GM18508 (cell line): ENCODE results near the gene DUS1L.
"Not testable (repeated sequence)": the region's sequence is repeated elsewhere in the genome, so short reads cannot be mapped to it uniquely, and the experiment has no call there.

ENCODE experiments used
- ATAC-seq: cut with Tn5 transposase; IDR thresholded peaks from one replicate; pipeline ENCODE4 v1.9.1; 2021; ENCODE audit warnings: moderate number of reproducible peaks; ENCODE audit not compliant: insufficient read depth, unreplicated experiment

Gene DUS1L

DNA sequence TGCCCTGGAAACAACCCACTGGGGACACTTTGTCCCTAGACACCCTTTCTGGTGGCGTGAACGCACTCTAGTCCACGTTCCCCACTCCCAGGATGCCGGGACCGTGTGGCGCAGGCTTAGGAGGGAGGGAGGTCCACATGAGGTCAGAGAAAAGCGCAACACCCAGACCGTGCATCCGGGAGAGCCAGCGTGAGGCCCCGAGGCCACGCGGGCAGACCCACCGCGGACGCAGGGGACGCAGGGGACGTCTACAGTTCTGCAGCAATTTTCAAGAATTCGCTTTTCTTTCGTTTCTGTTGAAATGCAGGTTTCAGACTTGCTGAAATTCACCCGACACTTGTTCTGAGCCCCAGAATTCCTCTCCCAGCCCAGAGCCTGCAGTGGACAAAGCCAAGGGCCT is 18.7 kb downstream of the DUS1L start:
- ATAC-seq = no peak

DNA sequence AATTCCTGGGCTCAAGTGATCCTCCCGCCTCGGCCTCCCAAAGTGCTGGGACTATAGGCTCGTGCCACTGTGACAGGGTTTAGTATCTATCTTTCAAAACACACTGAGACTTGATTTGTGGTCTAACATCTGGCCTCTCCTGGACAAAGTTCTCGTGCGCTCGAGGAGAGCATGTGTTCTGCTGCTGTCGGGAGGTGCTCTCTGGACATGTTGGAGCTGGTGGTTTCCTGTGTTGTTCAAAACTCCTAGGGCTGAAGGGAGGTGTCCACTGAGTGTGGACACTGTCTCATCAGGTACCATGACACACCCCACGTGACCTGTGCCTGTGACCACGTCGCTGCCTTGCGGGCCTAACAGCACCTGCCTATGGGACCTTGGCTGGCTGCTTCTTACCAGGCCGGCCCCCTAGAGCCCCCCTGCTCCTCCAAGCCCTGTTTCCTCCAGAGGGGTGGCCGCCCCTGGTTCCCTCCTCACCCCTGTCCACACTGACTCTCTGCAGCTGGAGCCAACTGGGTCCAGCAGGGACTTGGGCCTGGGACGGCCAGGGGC is 19.6 kb downstream of the DUS1L start:
- no peak for ATAC-seq

DNA sequence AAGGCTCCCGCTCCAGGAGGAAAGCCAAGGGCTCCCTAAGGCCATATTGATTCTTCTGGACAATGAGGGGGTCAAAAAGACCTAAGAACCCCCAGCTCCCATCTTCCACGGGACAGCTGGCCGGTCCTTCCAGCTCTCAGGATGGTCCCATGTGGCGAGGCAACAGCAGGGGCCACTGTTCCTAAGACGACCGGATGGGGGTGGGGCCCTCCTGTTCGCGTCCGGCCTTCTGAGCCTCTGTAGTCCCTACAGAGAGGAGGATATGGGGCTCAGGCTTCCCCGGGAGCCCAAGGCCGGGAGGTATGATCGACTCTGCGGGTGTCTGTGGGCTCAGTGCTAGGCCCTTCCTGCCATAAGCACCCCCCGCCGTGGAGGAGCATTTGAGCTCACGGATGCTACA is 22.1 kb downstream of the DUS1L start:
- ATAC-seq = no peak

GRCh38 chr17:82042649-82043048 is 23.0 kb downstream of the DUS1L start:
- ATAC-seq = no peak

DNA sequence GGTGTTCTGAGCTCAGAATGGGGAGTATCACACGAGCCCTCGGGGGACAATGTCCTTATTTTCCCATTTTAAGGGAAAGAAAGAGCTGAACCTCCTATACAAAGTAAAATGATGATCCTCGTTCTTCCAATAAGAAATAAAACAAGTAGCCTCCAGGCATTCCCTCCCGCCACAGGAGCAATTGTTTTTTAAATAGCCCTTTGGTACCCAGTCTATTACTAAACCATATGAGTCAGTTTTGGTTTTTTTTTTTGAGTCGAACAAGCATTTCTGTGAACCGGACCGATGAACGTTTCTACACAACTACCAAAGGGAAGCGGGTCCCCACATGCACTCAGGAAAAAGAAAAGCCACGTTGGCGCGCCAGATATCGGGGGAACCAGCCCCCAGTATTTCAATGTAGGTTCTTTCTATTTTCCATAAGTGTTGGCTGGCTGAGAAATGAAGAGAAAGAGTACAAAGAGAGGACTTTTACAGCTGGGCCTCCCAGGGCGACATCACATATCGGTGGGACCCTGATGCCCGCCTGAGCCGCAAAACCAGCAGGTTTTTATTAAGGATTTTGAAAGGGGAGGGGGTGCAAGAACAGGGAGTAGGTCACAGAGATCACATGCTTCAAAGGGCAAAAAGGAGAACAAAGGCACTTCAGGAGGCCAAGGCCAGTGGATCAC is 24.3 kb downstream of the DUS1L start:
- no peak for ATAC-seq

- no peak for ATAC-seq
Observed at GRCh38 chr17:82039695-82040299, 25.8 kb downstream of the DUS1L start.

DNA sequence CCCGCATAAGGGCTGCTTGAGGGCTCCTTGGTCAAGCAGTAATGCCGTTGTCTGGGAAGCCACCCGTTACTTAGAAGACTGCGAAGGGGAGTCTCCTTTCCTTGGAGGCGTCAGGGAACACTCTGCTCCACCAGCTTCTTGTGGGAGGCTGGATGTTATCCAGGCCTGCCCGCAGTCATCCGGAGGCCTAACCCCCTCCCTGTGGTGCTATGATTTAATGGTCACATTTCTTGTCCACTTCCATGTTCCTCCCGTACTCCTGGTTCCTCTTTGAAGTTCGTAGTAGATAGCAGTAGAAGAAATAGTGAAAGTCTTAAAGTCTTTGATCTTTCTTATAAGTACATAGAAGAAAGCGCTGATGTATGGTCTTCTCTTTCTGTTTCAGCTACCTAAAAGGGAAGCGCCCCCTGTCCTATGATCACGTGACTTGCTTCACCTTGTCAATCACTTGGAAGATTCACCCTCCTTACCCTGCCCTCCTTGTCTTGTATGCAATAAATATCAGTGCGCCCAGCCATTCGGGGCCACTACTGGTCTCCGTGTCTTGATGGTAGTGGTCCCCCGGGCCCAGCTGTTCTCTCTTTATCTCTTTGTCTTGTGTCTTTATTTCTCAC is 26.7 kb downstream of the DUS1L start:
- ATAC-seq = not testable (repeated sequence)

DNA sequence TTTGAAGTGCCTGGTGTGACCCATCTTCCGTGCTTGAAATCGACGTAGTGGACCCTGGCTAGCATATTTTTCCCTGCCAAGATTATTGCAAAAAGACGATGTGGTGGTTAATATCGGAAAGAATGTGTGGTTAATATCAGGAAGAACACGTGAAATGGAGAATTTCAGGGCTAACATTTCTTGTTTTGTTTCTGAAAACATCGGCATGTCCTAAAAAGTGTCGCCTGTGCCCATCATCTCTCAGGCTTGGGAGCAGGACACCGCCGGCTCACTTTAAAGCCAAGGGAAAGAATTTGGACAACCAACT is 27.8 kb downstream of the DUS1L start:
- no peak for ATAC-seq

DNA sequence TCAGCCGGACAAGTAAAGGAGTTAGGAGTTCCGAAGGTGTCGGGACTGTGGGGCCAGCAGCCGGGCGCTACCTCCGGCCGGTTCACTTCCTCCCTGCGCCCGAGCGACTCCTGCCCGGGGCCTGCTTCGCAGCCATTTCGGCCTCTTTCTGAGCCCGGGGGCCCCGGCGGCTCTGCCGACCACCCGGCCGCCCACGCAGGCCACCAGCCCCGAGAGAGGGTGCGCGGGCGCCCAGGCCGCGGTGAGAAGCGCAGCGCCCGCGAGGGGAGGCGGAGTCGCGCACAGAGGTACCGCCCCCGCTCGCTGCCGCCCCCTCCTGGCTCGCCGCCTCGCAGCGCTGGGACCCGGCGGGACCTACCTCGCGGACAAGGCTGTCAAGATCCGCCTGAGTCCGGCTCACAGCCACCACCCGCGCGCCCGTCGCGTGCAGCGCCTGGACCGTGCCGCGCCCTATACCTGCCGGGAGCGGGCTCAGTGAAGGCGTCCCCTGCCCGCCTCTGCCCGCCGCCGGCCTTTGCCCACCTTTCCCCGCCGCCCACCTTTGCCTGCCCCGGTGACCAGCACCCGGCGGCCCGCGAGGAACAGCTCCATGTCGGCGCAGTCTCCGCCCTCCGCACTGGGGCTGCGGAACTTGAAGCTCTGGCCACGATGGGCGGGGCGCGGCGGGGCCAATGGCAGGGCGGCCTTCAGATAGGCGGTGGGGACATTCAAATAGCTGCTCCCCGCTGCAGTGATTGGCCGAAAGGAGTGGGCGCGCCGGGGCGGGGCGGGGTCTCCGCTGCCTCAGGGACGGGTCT is 28.3 kb downstream of the DUS1L start, which contains the start of gene DCXR:
Gene DCXR (minus strand): TSS at position 606 of the 797 bp plus-strand sequence. CDS start 15 bp downstream, at position 591.
- no peak for ATAC-seq

DNA sequence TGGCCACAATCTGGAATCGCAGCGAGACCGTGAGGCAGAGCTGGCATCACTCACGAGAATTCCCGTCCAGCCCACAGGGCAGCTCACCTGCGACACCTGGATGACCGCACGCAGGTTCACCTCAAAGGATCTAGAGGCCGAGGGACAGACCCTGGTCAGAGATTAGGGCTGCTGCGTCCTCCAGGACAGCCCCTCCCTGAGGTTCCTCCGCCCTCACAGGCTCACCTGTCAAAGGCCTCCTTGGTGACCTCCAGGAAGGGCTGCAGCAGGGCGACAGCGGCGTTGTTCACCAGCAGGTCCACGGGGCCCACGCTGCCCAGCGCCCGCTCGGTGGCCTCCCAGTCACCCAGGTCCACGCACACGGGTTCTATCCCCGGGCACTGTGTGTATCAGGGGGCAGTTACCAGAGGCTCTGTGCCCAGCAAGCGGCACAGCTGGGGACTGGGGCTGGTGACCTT is 28.9 kb downstream of the DUS1L start:
- ATAC-seq = no peak

DNA sequence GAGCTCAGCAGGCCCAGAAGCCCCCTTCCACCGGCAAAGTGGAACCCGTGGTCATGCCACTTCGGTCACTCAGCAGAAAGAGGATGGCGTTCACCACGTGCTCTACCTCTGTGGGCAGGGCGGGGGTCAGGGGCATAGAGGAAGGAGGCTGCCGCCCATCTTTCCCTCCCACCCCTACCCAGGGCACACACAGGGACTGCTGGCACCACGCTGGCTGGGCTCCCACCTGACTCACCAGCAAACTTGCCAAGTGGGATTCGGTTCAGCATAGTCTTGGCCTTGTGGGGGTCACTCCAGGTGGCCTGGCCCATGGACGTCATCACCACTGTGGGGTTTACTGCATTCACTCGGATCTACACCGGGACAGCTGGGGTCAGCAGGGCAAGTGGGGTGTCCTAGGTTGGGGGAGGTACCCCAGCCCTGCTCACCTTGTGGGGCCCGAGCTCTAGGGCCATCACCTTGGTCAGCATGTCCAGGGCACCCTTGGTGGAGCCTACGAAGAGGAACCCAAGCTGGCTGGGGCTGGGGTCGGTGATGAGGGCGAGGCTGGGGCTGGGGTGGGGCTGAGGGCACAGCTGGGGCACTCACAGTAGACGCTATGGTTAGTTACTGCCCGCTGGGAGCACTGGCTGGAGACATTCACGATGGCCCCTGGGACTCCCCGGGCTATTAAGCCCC is 29.5 kb downstream of the DUS1L start:
- no peak for ATAC-seq

DNA sequence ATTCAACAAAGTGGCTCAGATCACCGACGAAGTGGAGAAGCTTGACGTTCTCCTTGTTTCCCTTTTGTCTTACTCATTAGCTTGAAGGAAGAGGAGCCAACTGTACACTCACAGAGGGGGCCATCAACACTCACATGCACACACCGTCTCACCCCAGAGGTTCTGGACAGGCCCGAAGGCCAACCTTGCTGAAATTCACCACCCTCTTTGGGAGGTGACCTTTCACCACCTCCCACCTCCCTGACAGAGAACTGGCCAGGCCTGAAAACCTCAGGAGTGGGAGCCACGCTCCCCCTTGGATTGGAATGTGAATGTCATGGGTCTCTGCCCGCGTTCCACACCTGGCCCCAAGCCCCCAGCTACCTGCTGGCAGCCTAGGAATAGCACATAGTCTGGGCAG is 30.1 kb downstream of the DUS1L start:
- ATAC-seq = no peak

DNA sequence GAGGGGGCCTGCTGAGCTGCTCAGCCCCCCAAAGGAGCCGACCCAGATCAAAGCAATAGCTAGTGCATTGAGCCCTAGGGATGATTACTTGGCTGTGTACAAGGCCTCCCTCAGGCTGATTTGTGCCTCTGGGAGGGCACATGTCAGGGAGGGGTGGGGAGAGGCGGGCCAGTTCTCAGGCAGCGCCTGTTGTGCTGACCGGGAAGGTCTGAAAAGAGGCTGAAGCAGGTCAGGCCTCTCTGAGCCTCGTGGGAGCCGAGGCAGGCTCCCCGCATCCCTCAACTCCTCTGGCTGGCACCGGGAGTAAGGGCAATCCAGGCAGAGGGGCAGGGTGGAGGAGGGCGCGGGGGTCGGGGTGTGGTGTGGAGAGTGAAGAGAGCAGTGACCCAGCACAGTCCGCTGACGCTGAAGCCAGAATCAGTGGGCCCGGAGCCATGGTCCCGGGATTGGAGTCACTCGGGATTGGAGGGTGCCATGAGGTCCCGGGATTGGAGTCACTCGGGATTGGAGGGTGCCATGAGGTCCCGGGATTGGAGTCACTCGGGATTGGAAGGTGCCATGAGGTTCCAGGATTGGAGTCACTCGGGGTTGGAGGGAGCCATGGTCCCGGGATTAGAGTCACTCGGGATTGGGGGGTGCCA is 31.1 kb downstream of the DUS1L start:
- ATAC-seq = no peak

DNA sequence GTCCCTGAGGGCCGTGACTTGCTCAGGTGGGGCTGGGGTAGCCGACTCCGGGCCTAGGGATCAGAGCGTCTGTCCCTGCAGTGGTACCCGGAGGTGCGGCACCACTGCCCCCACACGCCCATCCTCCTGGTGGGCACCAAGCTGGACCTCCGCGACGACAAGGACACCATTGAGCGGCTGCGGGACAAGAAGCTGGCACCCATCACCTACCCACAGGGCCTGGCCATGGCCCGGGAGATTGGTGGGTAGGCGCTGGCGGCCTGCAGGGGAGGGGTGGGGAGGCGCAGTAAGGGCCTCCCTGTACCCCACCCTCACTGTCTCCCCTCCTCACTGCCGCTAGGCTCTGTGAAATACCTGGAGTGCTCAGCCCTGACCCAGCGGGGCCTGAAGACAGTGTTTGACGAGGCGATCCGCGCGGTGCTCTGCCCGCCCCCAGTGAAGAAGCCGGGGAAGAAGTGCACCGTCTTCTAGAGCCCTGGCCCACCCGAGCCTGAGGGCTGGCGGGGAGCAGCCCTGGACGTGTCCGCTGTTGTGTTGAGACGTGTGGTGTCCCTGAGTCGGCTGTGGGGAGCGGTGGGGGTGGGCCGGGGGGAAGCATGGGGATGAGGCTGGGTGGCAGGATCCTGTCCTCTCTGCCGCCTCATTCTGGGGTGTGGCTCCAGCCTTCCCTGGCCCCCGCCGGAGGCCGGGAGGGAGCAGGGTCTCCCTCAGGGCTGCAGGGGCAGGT is 32.1 kb downstream of the DUS1L start:
- no peak for ATAC-seq

- no peak for ATAC-seq
Observed at GRCh38 chr17:82031885-82032627, 33.5 kb downstream of the DUS1L start.

DNA sequence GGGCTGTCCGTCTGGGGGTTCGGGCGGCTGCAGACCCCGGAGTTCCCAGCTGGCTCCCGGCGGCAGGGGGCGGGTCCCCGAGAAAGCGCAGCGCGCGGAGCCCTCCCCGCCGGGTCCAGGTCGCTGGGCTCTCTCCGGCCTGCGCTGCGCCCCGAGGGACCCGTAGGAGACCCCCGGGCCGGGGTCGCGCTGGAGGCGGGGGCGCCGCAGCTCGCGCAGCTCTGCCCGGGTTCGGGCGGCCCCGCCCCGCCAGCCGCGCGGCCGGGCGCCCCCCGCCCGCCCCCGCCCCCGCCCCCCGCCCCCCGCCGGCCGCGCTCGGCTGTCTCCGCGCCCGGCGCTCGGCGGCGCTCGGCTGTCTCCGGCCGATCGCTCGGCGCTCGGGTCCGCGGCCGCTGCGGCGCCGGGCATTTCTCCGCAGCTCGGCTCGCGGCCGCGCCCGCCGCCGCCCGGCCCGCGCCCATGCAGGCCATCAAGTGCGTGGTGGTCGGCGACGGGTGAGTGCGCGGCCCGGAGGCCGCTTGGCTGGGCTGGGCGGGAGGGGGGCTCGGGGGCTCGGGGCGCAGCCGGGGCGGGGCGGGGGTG is 34.2 kb downstream of the DUS1L start, which contains the start of gene RAC3:
Gene RAC3 (plus strand): TSS at position 376 of the 582 bp plus-strand sequence. CDS start 84 bp downstream, at position 460.
- no peak for ATAC-seq

DNA sequence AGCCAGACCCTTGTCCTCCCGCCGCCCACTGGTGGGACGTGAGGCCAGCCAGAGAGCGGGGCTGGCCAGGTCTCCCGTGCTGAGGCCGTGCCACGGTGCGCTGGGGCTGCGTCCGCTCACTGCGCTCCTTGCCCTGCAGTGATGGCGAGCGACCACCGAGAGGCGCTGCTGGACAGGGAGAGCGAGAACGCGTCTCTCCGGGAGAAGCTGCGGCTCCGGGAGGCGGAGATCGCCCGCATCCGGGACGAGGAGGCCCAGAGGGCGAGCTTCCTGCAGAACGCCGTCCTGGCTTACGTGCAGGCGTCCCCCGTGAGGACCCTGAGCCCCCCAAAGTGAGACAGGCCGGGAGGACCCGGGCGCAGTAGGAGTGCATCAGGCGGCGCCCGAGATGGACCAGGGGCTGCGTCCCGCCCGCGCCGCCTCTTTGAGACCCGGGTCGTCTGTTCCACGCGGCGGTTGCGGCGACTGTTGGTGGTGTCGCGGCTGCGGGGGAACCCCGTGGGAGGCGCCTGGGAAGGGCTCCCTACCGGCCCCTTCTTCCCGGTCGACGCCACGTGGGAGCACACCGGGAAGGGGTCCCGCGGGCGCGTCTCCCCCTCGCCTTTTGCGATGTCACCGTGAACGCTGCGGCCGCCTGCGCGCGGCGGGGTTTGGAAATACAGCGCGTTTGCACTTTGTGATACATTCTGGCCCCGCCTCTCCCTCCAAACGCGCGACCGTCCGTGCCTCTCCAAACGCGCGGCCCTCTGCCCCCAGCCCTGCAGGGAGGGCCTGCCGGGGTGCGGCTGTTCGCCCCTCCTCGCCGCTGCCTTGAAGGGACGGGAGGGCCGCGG is 34.9 kb downstream of the DUS1L start:
- no peak for ATAC-seq
